Measurements from ENCODE around the gene SNTB2. TPM values are rescaled to one million over a fixed set of nuclear protein-coding genes. Genes with fewer than 3 reads are reported as not detected.

Gene SNTB2
- total RNA-seq, 1 experiment from 2014 or later = 20.2 TPM

DNA sequence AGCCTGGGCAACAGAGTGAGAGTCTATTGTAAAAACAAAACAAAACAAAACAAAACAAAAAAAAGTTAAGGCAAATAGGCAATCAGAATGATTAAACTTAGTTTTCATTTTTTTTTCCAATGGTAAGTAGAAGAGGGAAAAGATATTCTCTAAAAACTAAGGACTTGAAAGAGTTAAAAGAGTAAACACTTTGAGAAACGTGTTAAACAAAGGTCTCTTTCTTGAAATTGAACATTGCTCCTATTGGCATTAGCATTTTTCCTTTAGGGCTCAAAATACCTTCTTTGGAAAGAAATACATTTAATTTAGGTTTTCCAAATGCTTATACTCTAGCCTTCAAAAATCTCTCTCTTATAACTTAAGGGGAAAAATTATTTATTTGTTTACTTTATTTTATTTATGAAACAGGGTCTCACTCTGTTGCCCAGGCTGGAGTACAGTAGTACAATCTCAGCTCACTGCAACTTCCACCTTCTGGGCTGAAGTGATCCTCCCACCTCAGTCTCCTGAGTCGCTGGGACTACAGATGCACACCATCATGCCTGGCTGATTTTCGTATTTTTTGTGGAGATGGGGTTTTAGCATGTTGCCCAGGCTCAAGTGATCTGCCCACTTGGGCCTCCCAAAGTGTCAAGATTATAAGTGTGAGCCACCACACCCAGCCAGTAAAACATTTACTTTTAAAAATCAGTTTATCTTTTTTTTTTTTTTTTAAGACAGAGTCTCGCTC lies 79.5 kb downstream of the SNTB2 start:
- H3K79me2 ChIP-seq (ENCODE audit: insufficient read depth, low read length) = no peaks in the 10 kb centered on the region
- no peak overlapping the region for H3K9ac ChIP-seq (ENCODE audit: extremely low read depth, insufficient read length, low read length)

More for the DNA sequence above, 79.5 kb downstream of the SNTB2 start:
- no peaks in the 10 kb centered on the region for H3K79me1 ChIP-seq (ENCODE audit: insufficient read depth, low read depth, low read length, poor library complexity, severe bottlenecking)
- no peak overlapping the region for H4K5ac ChIP-seq (ENCODE audit: insufficient read length, low read depth, low read length)
- H2BK12ac ChIP-seq (ENCODE audit: insufficient read length, low read depth, low read length) = no peak overlapping the region
- no peak for TF ChIP-seq CTCF (conservative IDR thresholded peaks at IDR 0.05)
- H3K9me3 ChIP-seq (ENCODE audit: control insufficient read depth, low read depth, low read length) = no peaks in the 10 kb centered on the region
- no CpG with 5 or more reads among the region's 4 CpGs for WGBS (ENCODE audit: extremely low coverage, insufficient read length, low lambda C conversion rate)
- no peak overlapping the region for H2BK15ac ChIP-seq (ENCODE audit: low read depth, low read length)
- no peak overlapping the region for H4K8ac ChIP-seq (replicated peaks; ENCODE audit: insufficient read length, low read depth, low read length)
- no peak overlapping the region for H3K18ac ChIP-seq (ENCODE audit: insufficient read length, low read depth, low read length)
- no peak overlapping the region for H2AFZ ChIP-seq (ENCODE audit: low read length)
- no peak overlapping the region for H3K27ac Mint-ChIP-seq
- H3K14ac ChIP-seq (ENCODE audit: insufficient read depth, low read length) = no peak overlapping the region
- no peaks in the 10 kb centered on the region for H3K27me3 Mint-ChIP-seq (ENCODE audit: low read depth)
- H2BK20ac ChIP-seq (ENCODE audit: low read depth, low read length, poor library complexity, severe bottlenecking) = no peak overlapping the region
- H2BK5ac ChIP-seq (ENCODE audit: insufficient read length, low read length) = no peak overlapping the region
- H3K4me3 Mint-ChIP-seq = no peak overlapping the region
- H3K4me2 ChIP-seq (ENCODE audit: insufficient read depth, insufficient read length, low read length) = no peak overlapping the region
- no peaks in the 10 kb centered on the region for H3K9me3 Mint-ChIP-seq
- no peak overlapping the region for H3K4ac ChIP-seq (ENCODE audit: low read depth, low read length)
- no peak for DNase-seq
- no peak overlapping the region for H3K56ac ChIP-seq (ENCODE audit: insufficient read length, low read depth, low read length)
- H3K36me3 Mint-ChIP-seq (ENCODE audit: insufficient read depth in 1 of 3, low read depth in 3 of 3) = peaks cover 14 to 24% (median 24%) of the 10 kb centered on the region in 3 experiments; a peak in 6 of 7 replicates
- no peaks in the 10 kb centered on the region for H4K20me1 ChIP-seq (ENCODE audit: control insufficient read depth, insufficient read depth, insufficient read length)
- no peak overlapping the region for H2BK120ac ChIP-seq (ENCODE audit: low read depth, low read length, poor library complexity, severe bottlenecking)
- H3K4me1 ChIP-seq (ENCODE audit: insufficient read depth, low read length) = no peaks in the 10 kb centered on the region
- H4K91ac ChIP-seq (ENCODE audit: insufficient read length, low read depth, low read length) = no peak overlapping the region
- no peaks in the 10 kb centered on the region for H3K27me3 ChIP-seq (ENCODE audit: insufficient read depth, low read length)
- H3T11ph ChIP-seq (ENCODE audit: low read length) = no peak overlapping the region
- H3K23ac ChIP-seq (ENCODE audit: insufficient read length, low read depth, low read length) = no peak overlapping the region
- H2AK5ac ChIP-seq (ENCODE audit: insufficient read length, low read length) = no peak overlapping the region
- H3K23me2 ChIP-seq (ENCODE audit: insufficient read length, low read depth, low read length, poor library complexity, severe bottlenecking) = no peaks in the 10 kb centered on the region
- no peak overlapping the region for H3K27ac ChIP-seq (ENCODE audit: insufficient read length, low read depth, low read length)
- H3K4me1 Mint-ChIP-seq = no peaks in the 10 kb centered on the region
